Lower leg skin (tissue), 3 donors: ENCODE data around the gene GNB2.

Experiments
- CTCF ChIP-seq, 3 donors: fragments of 450-650 bp; IDR thresholded peaks; one replicate each; pipeline ENCODE4 v1.5.1; 2016; ENCODE audit warnings: antibody characterized with exemption in 3 of 3, mild to moderate bottlenecking in 3 of 3, moderate library complexity in 2 of 3
- POLR2A ChIP-seq, 2 donors: fragments of 450-650 bp; IDR thresholded peaks; one replicate each; pipeline ENCODE4 v1.6.1; 2016 to 2017; ENCODE audit warnings: antibody characterized with exemption in 2 of 2, mild to moderate bottlenecking in 1 of 2, moderate library complexity in 1 of 2

- TF ChIP-seq CTCF (IDR thresholded peaks at IDR 0.05): no peak
- no peak for TF ChIP-seq POLR2A (IDR thresholded peaks at IDR 0.05)
Observed at GRCh38 chr7:100639995-100640516, 33.5 kb upstream of the GNB2 start.
